Hematopoietic multipotent progenitor cell treated with erythropoietin and hydrocortisone succinate and interleukin-3 and kit ligand, for 6 days (in vitro differentiated cells): Measurements from ENCODE around the gene CD160.
"Not testable (repeated sequence)": the region's sequence is repeated elsewhere in the genome, so short reads cannot be mapped to it uniquely, and the experiment has no call there.

ENCODE experiments used
- DNase-seq: peaks from one replicate; pipeline ENCODE4 v3.0.0-alpha.2; 2015

CD160 gene

GRCh38 chr1:145759721-145760120 lies 40.4 kb downstream of the CD160 start:
- no peak for DNase-seq

- not testable (repeated sequence) for DNase-seq
These were observed 41.2 kb downstream of the CD160 start for GRCh38 chr1:145760395-145760949.

- DNase-seq = not testable (repeated sequence)
These were observed 42.2 kb downstream of the CD160 start for GRCh38 chr1:145761498-145761897.

- not testable (repeated sequence) for DNase-seq
These were observed 42.7 kb downstream of the CD160 start for GRCh38 chr1:145762001-145762400.

GRCh38 chr1:145764231-145764940 lies 45.1 kb downstream of the CD160 start:
- DNase-seq = not testable (repeated sequence)

GRCh38 chr1:145765127-145765526 lies 45.8 kb downstream of the CD160 start:
- DNase-seq = not testable (repeated sequence)

GRCh38 chr1:145765585-145766360 lies 46.5 kb downstream of the CD160 start:
- not testable (repeated sequence) for DNase-seq

- not testable (repeated sequence) for DNase-seq
These were observed 47.6 kb downstream of the CD160 start for GRCh38 chr1:145766926-145767325.

- not testable (repeated sequence) for DNase-seq
These were observed 48.7 kb downstream of the CD160 start for GRCh38 chr1:145768004-145768403.

GRCh38 chr1:145771056-145771455 lies 51.8 kb downstream of the CD160 start:
- no peak for DNase-seq

- no peak for DNase-seq
These were observed 54.1 kb downstream of the CD160 start for GRCh38 chr1:145773423-145773822.

- no peak for DNase-seq
These were observed 58.3 kb downstream of the CD160 start for GRCh38 chr1:145777357-145778145.

GRCh38 chr1:145778146-145778540 lies 58.8 kb downstream of the CD160 start:
- DNase-seq = no peak

GRCh38 chr1:145782272-145783099 lies 63.2 kb downstream of the CD160 start:
- DNase-seq = no peak

GRCh38 chr1:145784409-145784808 lies 65.1 kb downstream of the CD160 start:
- DNase-seq = no peak

- no peak for DNase-seq
These were observed 66.2 kb downstream of the CD160 start for GRCh38 chr1:145785547-145785946.

- no peak for DNase-seq
These were observed 67.0 kb downstream of the CD160 start for GRCh38 chr1:145786271-145786670.

- no peak for DNase-seq
These were observed 69.3 kb downstream of the CD160 start for GRCh38 chr1:145788580-145788979.
